ENCODE data around the gene OXNAD1. TPM values are rescaled to one million over a fixed set of nuclear protein-coding genes. Genes with fewer than 3 reads are reported as not detected.

Gene OXNAD1
- total RNA-seq, 1 experiment from 2014 or later: 12.1 TPM

GRCh38 chr3:16334909-16335308, 69.9 kb downstream of the OXNAD1 start:
- Histone ChIP-seq H3K9me2 (ENCODE audit: insufficient read depth) (no peaks in the 10 kb centered on the region), H3K36me3 (ENCODE audit: control insufficient read depth in 1 of 2, insufficient read depth in 2 of 2, low read length in 2 of 2) (0 out of 4 replicates have a peak, but pooled peaks cover 0 to 4% of the 10 kb centered on the region in 2 experiments), H3K4me2 (ENCODE audit: low read length) (no peak overlapping the region), H3K4me3 (replicated peaks in 1 of 2; ENCODE audit: low read depth in 1 of 2, low read length in 2 of 2) (no peak overlapping the region), H3K27ac (ENCODE audit: low read depth, low read length) (no peak overlapping the region), H3K27me3 (ENCODE audit: insufficient read depth, low read length) (no peaks in the 10 kb centered on the region), H3K4me1 (ENCODE audit: control insufficient read depth in 1 of 2, insufficient read depth in 2 of 2, low read length in 2 of 2) (no peaks in the 10 kb centered on the region), H4K20me1 (ENCODE audit: insufficient read depth) (0 out of 2 replicates have a peak, but pooled peaks cover 2% of the 10 kb centered on the region), H3K79me2 (ENCODE audit: insufficient read depth, low read length) (no peaks in the 10 kb centered on the region), H3K9ac (ENCODE audit: low read length) (no peak overlapping the region), H2AFZ (ENCODE audit: low read depth, low read length, poor library complexity, severe bottlenecking) (no peak overlapping the region), H3K9me3 (ENCODE audit: control insufficient read depth in 1 of 2, insufficient read depth in 1 of 2, low read depth in 1 of 2, low read length in 2 of 2) (0 out of 4 replicates have a peak, but pooled peaks cover 0 to 7% of the 10 kb centered on the region in 2 experiments)
- ATAC-seq (no peak), DNase-seq (ENCODE audit: low read depth, low spot score) (no peak)
- no peak for TF ChIP-seq CBX3 (IDR thresholded peaks at IDR 0.05; ENCODE audit: low read depth)
- TF ChIP-seq TCF7L2 (IDR thresholded peaks at IDR 0.05; ENCODE audit: borderline replicate concordance, extremely low read depth, insufficient read depth, insufficient read length): no peak
- TF ChIP-seq EGR1 (IDR thresholded peaks at IDR 0.05; ENCODE audit: low read depth): no peak
- no peak for TF ChIP-seq SIN3A (IDR thresholded peaks at IDR 0.05; ENCODE audit: low read depth)
- no peak for TF ChIP-seq REST (IDR thresholded peaks at IDR 0.05; ENCODE audit: low read depth)
- TF ChIP-seq SRF (IDR thresholded peaks at IDR 0.05; ENCODE audit: low read depth): no peak
- TF ChIP-seq ATF3 (IDR thresholded peaks at IDR 0.05): no peak
- no peak for TF ChIP-seq EZH2phosphoT487 (IDR thresholded peaks at IDR 0.05; ENCODE audit: borderline replicate concordance)
- no peak for TF ChIP-seq ELF1 (IDR thresholded peaks at IDR 0.05; ENCODE audit: borderline replicate concordance, low read depth)
- TF ChIP-seq RAD21 (IDR thresholded peaks at IDR 0.05; ENCODE audit: low read depth): no peak
- no peak for TF ChIP-seq YY1 (IDR thresholded peaks at IDR 0.05; ENCODE audit: extremely low read depth, insufficient replicate concordance, low read depth, low read length)
- no peak for TF ChIP-seq ZNF274 (IDR thresholded peaks at IDR 0.05; ENCODE audit: low read depth, low read length)
- no peak for TF ChIP-seq MAX (IDR thresholded peaks at IDR 0.05)
- TF ChIP-seq ZFX (IDR thresholded peaks at IDR 0.05): no peak
- TF ChIP-seq POLR2AphosphoS5 (IDR thresholded peaks at IDR 0.05; ENCODE audit: low read depth, low read length): no peak
- no peak for TF ChIP-seq JUND (IDR thresholded peaks at IDR 0.05)
- no peak for TF ChIP-seq EZH2 (IDR thresholded peaks at IDR 0.05)
- BruUV-seq (replicated peaks): no TSS peak
- POLR2A ChIA-PET: no interaction called here
- intact Hi-C loops (cut with micrococcal nuclease): no loop called here
- RAD21 ChIA-PET (ENCODE audit: low non-redundant PET in 1 of 2, low total read pairs in 2 of 2, uncharacterized antibody in 2 of 2, unreplicated experiment in 2 of 2): no interaction called here
- CTCF ChIA-PET: no interaction called here

All from HCT116 (cell line).